ENCODE measurements around the gene SNIP1. TPM values are rescaled to one million over a fixed set of nuclear protein-coding genes. Genes with fewer than 3 reads are reported as not detected.

The SNIP1 gene
- total and polyA plus RNA-seq, 12 donors = 4.0 to 22.4 (median 14.1) TPM

DNA sequence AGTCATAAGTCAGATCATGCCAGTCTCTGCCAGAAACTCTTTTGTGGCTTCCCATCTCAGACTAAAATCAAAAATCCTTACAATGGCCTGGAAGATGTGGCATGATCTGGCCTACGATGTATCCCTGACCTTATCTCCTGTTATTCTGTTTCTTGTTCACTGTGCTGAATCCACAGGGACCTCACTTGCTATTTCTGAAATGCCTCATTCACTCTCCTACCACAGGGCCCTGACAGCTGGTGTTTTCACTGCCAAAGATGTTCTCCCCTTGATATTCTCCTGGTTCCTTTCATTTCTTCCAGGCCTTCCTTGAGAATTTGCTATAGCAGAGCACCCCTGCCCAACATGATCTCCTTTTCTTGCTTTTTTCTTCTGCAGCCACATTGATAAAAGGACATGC lies 4.3 kb upstream of the SNIP1 start:
- Histone ChIP-seq H3K4me1 (replicated peaks in 1 of 2) (peaks cover 14 to 16% of the 10 kb centered on the region in 2 donors), H3K27ac (no peak overlapping the region), H3K4me3 (no peak overlapping the region), H3K9me3 (replicated peaks in 1 of 3) (no peaks in the 10 kb centered on the region), H3K36me3 (replicated peaks in 1 of 2) (peaks cover 0 to 4% of the 10 kb centered on the region in 2 donors), H3K27me3 (no peaks in the 10 kb centered on the region)
- intact Hi-C loops (cut with DNase I) = no loop called here
- TF ChIP-seq CTCF (IDR thresholded peaks at IDR 0.05) = no peak
- no peak for TF ChIP-seq POLR2A (IDR thresholded peaks at IDR 0.05)
- WGBS, 4 donors = 88 to 96% (median 89%) methylated on average over 1 of the region's 1 CpG
- no peak for DNase-seq

- no peak for TF ChIP-seq POLR2A (IDR thresholded peaks at IDR 0.05)
- no peak for TF ChIP-seq CTCF (IDR thresholded peaks at IDR 0.05)
- H3K27ac ChIP-seq = peak overlapping the region in 2 of 5 donors; percentile 44 to 52
- peaks cover 0 to 5% of the 10 kb centered on the region in 2 donors for H3K36me3 ChIP-seq (replicated peaks in 1 of 2)
- peaks cover 23 to 25% of the 10 kb centered on the region in 2 donors for H3K4me1 ChIP-seq (replicated peaks in 1 of 2)
- H3K9me3 ChIP-seq (replicated peaks in 1 of 3) = no peaks in the 10 kb centered on the region
- peak overlapping the region in 1 of 4 donors; percentile 53 for H3K4me3 ChIP-seq
- no peak for DNase-seq
- WGBS, 4 donors = 71 to 91% (median 87%) methylated on average over 3 of the region's 3 CpGs
- no peaks in the 10 kb centered on the region for H3K27me3 ChIP-seq
- intact Hi-C loops (cut with DNase I) = no loop called here
Measured at GRCh38 chr1:37557402-37557801, 3.3 kb upstream of the SNIP1 start.

GRCh38 chr1:37556712-37557196 lies 2.7 kb upstream of the SNIP1 start, which contains the start of gene DNALI1:
DNALI1 (plus strand) TSS chr1:37556940; CDS start chr1:37556995, 55 bp downstream.
- peak within 1 kb of the TSS in 3 of 5 donors; percentile 16 to 52 (median 44) for H3K27ac ChIP-seq
- no peaks in the 10 kb centered on the region for H3K27me3 ChIP-seq
- 8 to 18% (median 10%) methylated on average over 23 to 31 of the region's 31 CpGs for WGBS, 4 donors
- H3K9me3 ChIP-seq (replicated peaks in 1 of 3) = no peaks in the 10 kb centered on the region
- DNase-seq = peak; percentile 90 to 97 (median 95)
- H3K4me1 ChIP-seq (replicated peaks in 1 of 2) = peaks cover 23 to 26% of the 10 kb centered on the region in 2 donors
- peak within 1 kb of the TSS in 3 of 4 donors; percentile 39 to 56 (median 53) for H3K4me3 ChIP-seq
- intact Hi-C loops (cut with DNase I) = no loop called here
- peak in 1 of 2 donors; percentile 39 for TF ChIP-seq POLR2A (IDR thresholded peaks at IDR 0.05)
- no peak for TF ChIP-seq CTCF (IDR thresholded peaks at IDR 0.05)
- H3K36me3 ChIP-seq (replicated peaks in 1 of 2) = peaks cover 0 to 8% of the 10 kb centered on the region in 2 donors

DNA sequence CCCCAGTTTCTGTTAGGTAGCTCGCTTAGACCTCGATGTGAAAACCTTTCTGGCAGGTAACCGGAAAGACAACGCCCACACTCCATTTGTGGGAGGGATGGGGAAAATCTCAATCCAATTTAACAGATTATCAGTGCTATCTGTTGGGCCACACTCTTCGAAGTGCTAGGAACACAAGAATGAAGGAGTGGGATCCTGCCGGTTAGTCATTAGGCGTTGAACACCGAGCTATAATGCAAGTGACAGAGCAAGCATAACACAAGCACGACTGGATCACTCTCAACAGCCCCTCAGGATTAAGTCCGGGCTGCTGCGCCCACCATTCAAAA lies 531 bp downstream of the SNIP1 start:
- peaks cover 3 to 11% of the 10 kb centered on the region in 2 donors for H3K36me3 ChIP-seq (replicated peaks in 1 of 2)
- peak overlapping the region in 4 of 5 donors; percentile 73 to 97 (median 82) for H3K27ac ChIP-seq
- TF ChIP-seq CTCF (IDR thresholded peaks at IDR 0.05) = no peak
- H3K9me3 ChIP-seq (replicated peaks in 1 of 3) = no peaks in the 10 kb centered on the region
- H3K4me1 ChIP-seq (replicated peaks in 1 of 2) = peaks cover 23 to 30% of the 10 kb centered on the region in 2 donors
- intact Hi-C loops (cut with DNase I) = no loop called here
- DNase-seq = no peak
- 3 to 13% (median 3%) methylated on average over 7 to 11 of the region's 11 CpGs for WGBS, 4 donors
- H3K4me3 ChIP-seq = peak overlapping the region; percentile 62 to 99 (median 91)
- no peaks in the 10 kb centered on the region for H3K27me3 ChIP-seq
